Neural progenitor cell (in vitro differentiated cells): Measurements from ENCODE around the gene IKBKG. TPM values are rescaled to one million over a fixed set of nuclear protein-coding genes. Genes with fewer than 3 reads are reported as not detected.
"Not testable (repeated sequence)": the region's sequence is repeated elsewhere in the genome, so short reads cannot be mapped to it uniquely, and the experiment has no call there.

Experiments used
- DNase-seq: peaks from one replicate; pipeline ENCODE4 v3.0.0-alpha.2; 2016; ENCODE audit warnings: low spot score
- H2AFZ ChIP-seq: fragments of 200-600 bp; sonication (generic); replicated peaks from 2 replicates; pipeline ENCODE4 v1.6.1; 2016; ENCODE audit warnings: antibody characterized with exemption
- H3F3A ChIP-seq: fragments of 200-600 bp; sonication (generic); 2 replicates; pipeline ENCODE4 v1.6.1; 2016; ENCODE audit warnings: antibody characterized with exemption, low read depth
- H3K27ac ChIP-seq: fragments of 200-600 bp; sonication (generic); 2 replicates; pipeline ENCODE4 v1.5.1; 2016; ENCODE audit warnings: mild to moderate bottlenecking
- H3K27me3 ChIP-seq: fragments of 200-600 bp; sonication (generic); 2 replicates; pipeline ENCODE4 v1.6.1; 2016; ENCODE audit warnings: mild to moderate bottlenecking, moderate library complexity
- H3K36me3 ChIP-seq: fragments of 200-600 bp; sonication (generic); 2 replicates; pipeline ENCODE4 v1.5.1; 2016
- H3K4me1 ChIP-seq: fragments of 200-600 bp; sonication (generic); 2 replicates; pipeline ENCODE4 v1.6.1; 2016; ENCODE audit warnings: mixed run types
- H3K4me2 ChIP-seq: fragments of 200-600 bp; sonication (generic); 2 replicates; pipeline ENCODE4 v1.6.1; 2016
- H3K4me3 ChIP-seq: fragments of 200-600 bp; sonication (generic); 2 replicates; pipeline ENCODE4 v1.5.1; 2016
- H3K79me2 ChIP-seq: fragments of 200-600 bp; sonication (generic); 2 replicates; pipeline ENCODE4 v1.6.1; 2016; ENCODE audit warnings: low read depth
- H3K9ac ChIP-seq: fragments of 200-600 bp; sonication (generic); 2 replicates; pipeline ENCODE4 v1.6.1; 2016
- H3K9me3 ChIP-seq: fragments of 200-600 bp; sonication (generic); 2 replicates; pipeline ENCODE4 v1.5.1; 2016; ENCODE audit warnings: low read depth
- H4K20me1 ChIP-seq: fragments of 200-600 bp; sonication (generic); 2 replicates; pipeline ENCODE4 v1.6.1; 2016; ENCODE audit warnings: low read depth
- H3K27ac Mint-ChIP-seq: 3 replicates; pipeline ENCODE4 v1.8.0; 2021; ENCODE audit warnings: mixed read lengths
- H3K27me3 Mint-ChIP-seq: 2 replicates; pipeline ENCODE4 v1.8.0; 2022; ENCODE audit warnings: low read depth, mild to moderate bottlenecking, inconsistent platforms, moderate library complexity, mixed read lengths; ENCODE audit not compliant: insufficient read depth
- H3K36me3 Mint-ChIP-seq: 3 replicates; pipeline ENCODE4 v1.8.0; 2021; ENCODE audit warnings: mixed read lengths
- H3K4me1 Mint-ChIP-seq: 3 replicates; pipeline ENCODE4 v1.8.0; 2021; ENCODE audit warnings: mixed read lengths
- H3K4me3 Mint-ChIP-seq: 3 replicates; pipeline ENCODE4 v1.8.0; 2021; ENCODE audit warnings: mild to moderate bottlenecking, moderate library complexity, mixed read lengths
- H3K9me3 Mint-ChIP-seq: 3 replicates; pipeline ENCODE4 v1.8.0; 2020; ENCODE audit warnings: mixed read lengths
- total RNA-seq: library from RNA; depleted of rRNA; stranded (reverse); fragments of >200 nt; gene quantifications from 2 replicates; pipeline ENCODE4 v1.2.3, GENCODE V29; 2015; ENCODE audit warnings: low replicate concordance

Gene IKBKG
- total RNA-seq, 1 donor from 2014 or later: 13.2 TPM

- H3K27me3 Mint-ChIP-seq: not testable (repeated sequence)
Observed at GRCh38 chrX:154562295-154562694, 14.9 kb downstream of the IKBKG start.

DNA sequence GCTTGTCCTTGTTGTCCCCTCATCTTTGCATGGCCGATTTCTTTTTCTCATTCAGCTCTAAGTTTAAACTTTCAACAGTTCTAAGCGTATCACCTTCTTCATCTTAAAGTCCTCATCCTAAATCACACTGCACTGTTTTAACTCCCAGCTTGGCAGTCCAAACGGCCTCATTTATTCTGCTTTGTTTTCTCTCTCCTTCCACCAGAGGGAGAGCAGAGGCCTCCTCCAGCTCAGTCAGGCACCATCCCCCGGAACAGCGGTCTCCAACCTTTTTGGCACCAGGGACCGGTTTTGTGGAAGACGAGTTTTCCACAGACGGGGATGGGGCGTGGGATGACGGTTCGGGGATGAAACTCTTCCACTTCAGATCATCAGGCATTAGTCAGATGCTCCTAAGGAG is 22.9 kb downstream of the IKBKG start:
- not testable (repeated sequence) for DNase-seq, H3K79me2 ChIP-seq, H3K4me2 ChIP-seq, H3K4me3 ChIP-seq, H3K9me3 Mint-ChIP-seq, H3K27me3 Mint-ChIP-seq, H3K9me3 ChIP-seq, H3K4me1 Mint-ChIP-seq, H3K36me3 Mint-ChIP-seq, H3F3A ChIP-seq, H3K4me1 ChIP-seq, H3K36me3 ChIP-seq, H3K4me3 Mint-ChIP-seq, H3K9ac ChIP-seq, H3K27ac ChIP-seq, H3K27ac Mint-ChIP-seq, H3K27me3 ChIP-seq, H4K20me1 ChIP-seq, H2AFZ ChIP-seq

More at GRCh38 chrX:154562295-154562694, 14.9 kb downstream of the IKBKG start:
- not testable (repeated sequence) for H3K4me1 Mint-ChIP-seq, H3K79me2 ChIP-seq, H3K27me3 ChIP-seq, H4K20me1 ChIP-seq, H3K27ac Mint-ChIP-seq, H3K9ac ChIP-seq, H3F3A ChIP-seq, H3K4me2 ChIP-seq, H3K4me3 Mint-ChIP-seq, H3K9me3 ChIP-seq, H3K4me3 ChIP-seq, H3K36me3 Mint-ChIP-seq, H2AFZ ChIP-seq, H3K4me1 ChIP-seq, H3K9me3 Mint-ChIP-seq, DNase-seq, H3K27ac ChIP-seq, H3K36me3 ChIP-seq

DNA sequence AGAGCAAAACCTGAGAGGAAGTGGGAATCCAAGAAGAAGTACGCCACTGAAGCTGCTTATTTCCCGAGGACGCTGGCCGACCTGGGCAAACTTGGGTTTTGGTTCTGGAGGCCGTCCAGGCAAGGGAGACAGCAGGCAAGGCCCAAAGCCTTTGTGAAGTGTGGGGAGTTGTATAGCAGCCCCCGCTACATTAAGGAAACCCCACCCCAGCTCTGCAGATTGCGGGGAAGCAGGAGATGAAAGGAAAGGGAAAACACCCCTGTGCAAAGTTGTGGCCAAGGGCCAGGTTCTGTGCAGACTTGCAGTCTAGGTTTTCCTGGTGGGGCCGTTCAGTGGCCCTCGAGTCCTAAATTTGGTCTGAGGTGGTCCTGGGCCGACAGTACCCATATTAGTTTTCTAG is 25.6 kb downstream of the IKBKG start:
- H3K9me3 Mint-ChIP-seq, H3K36me3 Mint-ChIP-seq, H3K79me2 ChIP-seq, H4K20me1 ChIP-seq, DNase-seq, H3K4me1 ChIP-seq, H3K4me1 Mint-ChIP-seq, H3K27ac Mint-ChIP-seq, H2AFZ ChIP-seq, H3K9ac ChIP-seq, H3K4me2 ChIP-seq, H3K4me3 Mint-ChIP-seq, H3K27me3 Mint-ChIP-seq, H3K4me3 ChIP-seq, H3F3A ChIP-seq, H3K36me3 ChIP-seq, H3K27ac ChIP-seq, H3K27me3 ChIP-seq, H3K9me3 ChIP-seq: not testable (repeated sequence)

GRCh38 chrX:154575076-154575475 is 27.7 kb downstream of the IKBKG start:
- not testable (repeated sequence) for H3K9me3 ChIP-seq, H2AFZ ChIP-seq, H3K27ac ChIP-seq, H3K4me3 ChIP-seq, H3K4me1 ChIP-seq, DNase-seq, H3K36me3 Mint-ChIP-seq, H4K20me1 ChIP-seq, H3K27me3 ChIP-seq, H3K4me2 ChIP-seq, H3F3A ChIP-seq, H3K27ac Mint-ChIP-seq, H3K9ac ChIP-seq, H3K9me3 Mint-ChIP-seq, H3K27me3 Mint-ChIP-seq, H3K4me1 Mint-ChIP-seq, H3K36me3 ChIP-seq, H3K79me2 ChIP-seq, H3K4me3 Mint-ChIP-seq

DNA sequence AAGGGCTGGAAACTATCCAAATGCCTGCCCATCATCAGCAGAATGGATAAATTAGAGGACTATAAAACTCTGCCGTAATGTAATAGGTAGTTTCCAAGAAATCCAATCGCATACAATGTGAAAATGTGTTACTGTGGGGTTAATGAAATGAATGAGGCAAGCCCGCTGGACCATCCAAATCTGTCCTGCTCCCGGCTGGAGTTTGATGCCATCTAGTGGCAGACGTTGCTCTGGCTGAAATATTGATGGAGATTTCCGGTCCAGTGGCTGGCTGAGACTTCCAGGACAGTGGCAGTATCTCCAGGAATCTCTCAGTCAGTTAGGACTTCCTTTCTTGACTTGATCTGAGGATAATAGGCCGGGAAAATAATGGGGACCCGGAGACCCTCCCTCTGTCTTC is 35.6 kb downstream of the IKBKG start:
- not testable (repeated sequence) for H3F3A ChIP-seq, H2AFZ ChIP-seq, H3K36me3 Mint-ChIP-seq, H3K4me3 ChIP-seq, H3K9me3 ChIP-seq, DNase-seq, H3K27me3 ChIP-seq, H3K36me3 ChIP-seq, H3K4me1 ChIP-seq, H3K79me2 ChIP-seq, H3K4me1 Mint-ChIP-seq, H4K20me1 ChIP-seq, H3K27ac Mint-ChIP-seq, H3K4me2 ChIP-seq, H3K27me3 Mint-ChIP-seq, H3K27ac ChIP-seq, H3K9ac ChIP-seq, H3K9me3 Mint-ChIP-seq, H3K4me3 Mint-ChIP-seq

DNA sequence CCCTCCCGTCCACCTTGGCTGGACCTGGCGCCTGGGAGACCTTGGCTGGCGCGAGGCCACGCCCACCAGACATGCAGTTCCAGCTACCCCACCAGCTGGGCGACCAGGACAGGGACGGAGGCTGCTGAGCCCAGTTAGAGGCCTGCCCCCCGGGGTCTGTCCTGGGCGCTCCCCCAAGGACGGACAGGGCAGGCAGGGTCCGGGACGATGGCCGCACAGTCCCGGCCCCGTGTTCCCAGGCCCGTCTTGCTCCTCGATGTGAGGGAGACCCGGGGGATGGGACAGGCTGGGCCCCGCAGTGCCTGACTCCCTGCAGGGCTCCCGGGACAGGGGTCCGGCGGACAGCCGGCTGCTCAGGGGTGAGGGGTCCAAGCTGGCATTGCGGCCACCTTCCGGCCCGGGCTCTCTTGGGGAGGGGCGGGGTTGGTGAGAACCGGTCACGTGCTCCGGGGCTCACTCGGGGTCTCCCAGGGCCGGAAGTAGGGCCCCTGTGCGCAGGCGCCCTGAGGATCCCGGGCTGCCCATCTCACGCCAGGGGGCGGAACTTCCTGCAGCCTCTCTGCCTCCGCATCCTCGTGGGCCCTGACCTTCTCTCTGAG is 37.3 kb downstream of the IKBKG start, which contains the start of gene CTAG1A:
CTAG1A (plus strand) TSS at position 549 of the 599 bp plus-strand sequence. CDS start 74 bp downstream, outside the sequence.
- not testable (repeated sequence) for H3K9me3 ChIP-seq, H3K9me3 Mint-ChIP-seq, H2AFZ ChIP-seq, H3K4me3 Mint-ChIP-seq, H3K4me2 ChIP-seq, H3K27me3 ChIP-seq, H3K4me1 ChIP-seq, H3K79me2 ChIP-seq, H3K36me3 Mint-ChIP-seq, H3F3A ChIP-seq, H3K4me3 ChIP-seq, H3K4me1 Mint-ChIP-seq, H3K36me3 ChIP-seq, H3K27ac Mint-ChIP-seq, H3K27ac ChIP-seq, H4K20me1 ChIP-seq, H3K27me3 Mint-ChIP-seq, DNase-seq, H3K9ac ChIP-seq

- not testable (repeated sequence) for H3K4me2 ChIP-seq, H2AFZ ChIP-seq, DNase-seq, H4K20me1 ChIP-seq, H3K36me3 Mint-ChIP-seq, H3K4me3 ChIP-seq, H3K27ac Mint-ChIP-seq, H3K4me3 Mint-ChIP-seq, H3K36me3 ChIP-seq, H3K4me1 ChIP-seq, H3K4me1 Mint-ChIP-seq, H3K79me2 ChIP-seq, H3K9ac ChIP-seq, H3K9me3 ChIP-seq, H3K27me3 ChIP-seq, H3F3A ChIP-seq, H3K27ac ChIP-seq
- H3K9me3 Mint-ChIP-seq: peaks cover 27% of the 10 kb centered on the region
- peaks cover 11% of the 10 kb centered on the region for H3K27me3 Mint-ChIP-seq
Observed at GRCh38 chrX:154590415-154590814, 43.0 kb downstream of the IKBKG start.
